GM21528 (cell line): ENCODE measurements around the gene WBP2.

Experiments
- ATAC-seq: cut with Tn5 transposase; IDR thresholded peaks from one replicate; pipeline ENCODE4 v1.9.1; 2021; ENCODE audit warnings: mild to moderate bottlenecking, moderate library complexity; ENCODE audit not compliant: unreplicated experiment, low FRiP score

Gene WBP2

DNA sequence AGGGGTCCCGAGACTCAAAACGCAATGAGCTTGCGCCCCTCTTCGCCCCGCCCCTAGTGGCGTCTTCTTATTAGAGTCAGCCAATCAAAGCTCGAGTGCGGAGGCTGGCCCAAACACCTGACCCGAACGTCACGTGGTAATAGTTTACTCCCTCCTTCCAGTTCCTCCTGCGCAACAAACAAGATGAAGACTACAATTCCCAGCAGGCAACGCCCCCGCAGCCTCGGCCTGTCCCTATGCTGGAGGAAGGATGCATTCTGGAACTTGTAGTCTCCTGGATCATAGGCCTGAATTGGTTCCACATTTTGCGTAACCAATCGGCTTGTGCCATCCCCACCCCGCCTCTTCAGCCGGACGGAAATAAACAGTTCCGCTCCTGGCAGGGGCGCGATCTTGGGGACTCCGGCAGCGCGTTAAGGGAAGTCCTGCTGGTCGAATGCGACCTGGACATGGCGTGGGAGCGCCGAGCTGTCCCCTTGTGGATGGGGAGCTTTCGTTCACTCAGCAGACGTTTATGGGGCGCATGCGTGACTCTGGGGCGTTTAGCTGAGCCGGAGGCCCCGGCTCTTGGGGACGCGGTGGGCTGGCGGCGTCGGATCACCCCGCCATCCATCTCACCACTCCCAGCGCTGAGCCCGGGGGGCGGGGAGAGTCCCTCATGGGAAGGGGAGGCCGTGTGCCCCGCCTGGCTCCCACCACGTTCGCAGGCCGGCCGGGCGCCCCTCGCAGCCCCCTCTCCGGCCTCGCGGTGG, at the start of gene WBP2:
Gene WBP2 (minus strand): TSS at position 26 of the 752 bp plus-strand sequence. CDS start 38 bp downstream, outside the sequence.
- ATAC-seq = peak; percentile 90

DNA sequence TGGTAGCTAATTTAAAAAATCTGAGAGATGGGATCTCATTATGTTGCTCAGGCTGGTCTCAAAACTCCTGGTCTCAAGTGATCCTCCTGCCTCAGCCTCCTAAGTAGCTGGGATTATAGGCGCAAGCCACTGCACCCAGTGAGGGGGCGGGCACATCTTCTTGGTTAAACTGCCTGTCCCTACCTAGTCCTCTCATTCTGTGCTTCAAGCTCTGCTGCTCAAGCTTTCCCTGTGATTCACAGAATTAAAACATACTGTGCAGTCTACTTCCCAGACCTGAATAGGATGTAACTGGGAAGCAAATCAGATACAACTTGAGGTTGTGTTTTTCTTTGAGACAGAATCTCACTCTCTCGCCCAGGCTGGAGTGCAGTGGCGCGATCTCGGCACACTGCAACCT, 47.3 kb upstream of the WBP2 start:
- no peak for ATAC-seq

DNA sequence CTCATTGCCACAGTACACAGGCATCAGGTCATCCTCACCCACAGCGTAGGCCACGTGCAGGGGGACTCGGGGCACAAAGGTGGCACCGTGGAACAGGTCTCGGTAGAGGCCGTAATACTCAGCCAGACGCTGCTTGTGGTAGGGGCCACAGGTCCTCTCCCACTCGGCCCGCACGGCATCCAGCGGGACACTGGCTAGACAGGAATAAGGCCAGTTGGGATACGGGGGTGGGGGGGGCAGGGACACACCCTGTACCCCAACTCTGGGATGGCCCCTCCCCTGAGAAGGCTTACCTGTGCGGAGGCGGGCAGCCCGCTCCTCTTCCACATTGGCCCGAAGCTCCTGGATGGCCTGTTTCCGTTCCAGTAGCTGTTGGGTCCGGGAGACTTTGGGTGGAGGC, 46.6 kb upstream of the WBP2 start:
- no peak for ATAC-seq

DNA sequence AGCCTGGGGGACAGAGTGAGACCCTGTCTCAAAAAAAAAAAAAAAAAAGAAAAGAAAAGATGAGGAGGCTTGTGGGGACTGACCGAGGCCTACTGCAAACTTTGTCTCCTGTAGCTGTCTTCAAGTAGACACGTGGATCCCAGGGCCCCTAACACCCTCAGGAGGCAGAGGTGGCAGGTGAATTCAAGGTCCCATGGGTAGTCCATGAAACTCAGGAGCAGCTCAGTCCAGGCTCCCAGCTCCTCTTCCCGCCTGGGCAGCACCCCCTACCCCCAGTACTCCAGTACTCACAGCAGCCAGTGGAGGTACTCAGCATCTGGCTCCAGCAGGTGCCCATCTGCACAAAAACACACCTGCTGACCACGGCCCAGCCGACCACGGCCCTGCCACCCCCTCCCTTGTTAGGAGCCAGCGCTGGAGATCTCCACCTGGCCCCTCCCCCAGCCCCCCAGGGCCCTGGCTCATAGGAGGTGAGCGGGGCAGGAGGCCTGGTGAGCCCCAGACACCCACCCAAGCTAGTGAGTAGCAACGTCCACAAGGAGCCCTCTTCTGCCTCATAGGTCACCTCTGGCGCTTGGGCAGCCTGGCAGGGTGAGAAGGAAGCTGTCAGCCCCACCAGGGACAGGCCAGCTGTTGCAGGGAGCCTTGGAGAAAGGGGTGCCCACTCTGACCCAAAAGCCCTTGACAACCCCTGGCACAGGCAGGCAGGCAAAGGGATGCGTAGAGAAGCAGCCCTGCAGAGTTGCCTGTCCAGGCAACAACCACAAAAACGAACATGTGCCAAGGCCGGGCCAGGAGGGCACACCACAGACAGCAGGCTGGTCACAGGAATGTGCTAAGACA, 45.8 kb upstream of the WBP2 start:
- ATAC-seq = no peak

DNA sequence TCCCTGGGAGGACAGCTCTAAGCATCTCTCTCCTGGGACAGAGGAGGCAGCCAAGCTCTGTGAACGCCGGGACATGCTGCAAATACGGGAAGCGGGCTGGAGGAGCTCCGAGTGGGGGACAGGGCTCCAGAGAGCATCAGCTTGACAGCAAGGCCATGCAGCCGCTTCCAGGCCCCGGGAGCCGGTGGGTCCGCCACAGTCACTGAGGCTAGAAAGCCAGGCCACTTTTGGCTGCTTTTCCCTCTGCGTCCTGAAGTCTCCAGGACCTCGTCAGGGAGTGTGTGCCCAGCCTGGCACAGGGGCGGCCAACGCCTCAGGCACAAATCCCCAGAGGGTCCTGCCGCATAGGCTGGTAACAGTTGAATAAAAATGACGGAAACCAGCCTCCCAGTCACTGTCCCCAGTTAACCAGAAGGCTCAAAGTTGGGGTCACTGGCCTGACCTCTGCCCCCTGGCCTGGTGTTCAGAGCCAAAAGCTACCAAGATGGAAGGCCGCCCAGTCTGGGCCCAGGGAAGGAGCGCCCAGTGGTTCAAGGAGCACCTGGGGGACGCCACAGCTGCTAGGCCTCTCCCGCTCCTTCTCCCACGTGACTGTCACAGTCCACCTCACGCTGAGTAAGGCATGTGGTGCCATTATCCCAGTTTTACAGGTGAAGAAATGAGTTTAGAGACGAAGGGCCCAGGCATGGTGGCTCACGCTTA, 44.8 kb upstream of the WBP2 start:
- no peak for ATAC-seq

DNA sequence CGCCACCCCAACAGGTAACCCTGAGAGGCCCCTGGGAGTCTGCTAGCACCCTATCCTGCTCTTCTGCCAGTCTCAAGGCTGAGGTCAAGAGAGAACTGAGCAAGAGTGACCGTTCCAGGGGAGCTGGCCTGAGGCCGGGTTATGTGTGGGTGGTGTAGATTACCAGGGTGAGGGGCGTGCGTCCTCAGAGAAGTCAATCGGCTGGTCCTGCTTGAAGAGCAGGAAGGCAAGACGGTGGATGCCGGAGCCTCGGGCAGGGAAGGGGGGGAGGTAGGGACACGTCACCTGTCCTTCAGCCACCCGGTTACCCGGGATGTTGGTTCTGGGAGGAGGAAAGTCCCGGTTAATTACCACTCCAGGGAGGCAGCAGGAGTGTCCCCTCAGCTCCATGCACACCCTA, 44.2 kb upstream of the WBP2 start:
- ATAC-seq = no peak

DNA sequence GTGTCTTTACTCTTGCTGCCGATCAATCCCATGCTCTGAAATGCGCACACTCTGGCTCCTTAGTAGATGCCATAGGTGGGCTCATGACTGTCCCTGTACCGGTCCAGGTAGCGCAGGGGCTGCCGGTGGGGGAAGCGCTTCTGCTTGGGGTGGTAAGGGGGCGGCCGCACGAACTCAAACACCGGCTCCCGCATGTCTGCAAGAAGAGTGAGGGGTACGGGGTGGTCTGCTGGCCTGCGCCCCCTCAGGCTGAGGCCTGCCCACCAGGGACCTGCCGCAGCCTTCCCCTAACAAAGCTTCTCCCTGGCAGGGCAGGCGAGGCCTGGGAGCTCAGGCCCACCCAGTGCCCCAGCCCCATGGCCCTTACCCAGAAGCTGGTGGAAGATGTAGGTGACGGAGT, 43.7 kb upstream of the WBP2 start:
- ATAC-seq = no peak

DNA sequence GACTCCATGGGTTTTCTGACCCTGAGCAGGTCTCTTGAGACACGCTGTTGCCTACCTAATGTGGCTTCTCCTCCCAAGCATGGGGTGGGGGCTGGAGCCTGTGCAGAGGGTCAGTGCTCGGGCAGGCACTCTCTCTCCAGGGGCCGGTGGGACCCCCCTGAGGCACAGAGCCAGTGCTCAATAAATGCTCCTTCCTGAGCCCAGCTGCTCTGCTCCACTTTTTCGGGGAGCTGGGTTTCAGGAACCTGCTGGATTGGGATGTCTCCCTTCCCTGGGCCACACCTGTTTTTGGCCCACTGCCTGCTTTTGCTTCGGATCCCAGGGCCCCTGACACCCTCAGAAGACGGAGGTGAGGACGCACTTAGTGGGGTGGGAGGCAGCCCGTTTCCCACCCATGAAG, 42.9 kb upstream of the WBP2 start:
- no peak for ATAC-seq

DNA sequence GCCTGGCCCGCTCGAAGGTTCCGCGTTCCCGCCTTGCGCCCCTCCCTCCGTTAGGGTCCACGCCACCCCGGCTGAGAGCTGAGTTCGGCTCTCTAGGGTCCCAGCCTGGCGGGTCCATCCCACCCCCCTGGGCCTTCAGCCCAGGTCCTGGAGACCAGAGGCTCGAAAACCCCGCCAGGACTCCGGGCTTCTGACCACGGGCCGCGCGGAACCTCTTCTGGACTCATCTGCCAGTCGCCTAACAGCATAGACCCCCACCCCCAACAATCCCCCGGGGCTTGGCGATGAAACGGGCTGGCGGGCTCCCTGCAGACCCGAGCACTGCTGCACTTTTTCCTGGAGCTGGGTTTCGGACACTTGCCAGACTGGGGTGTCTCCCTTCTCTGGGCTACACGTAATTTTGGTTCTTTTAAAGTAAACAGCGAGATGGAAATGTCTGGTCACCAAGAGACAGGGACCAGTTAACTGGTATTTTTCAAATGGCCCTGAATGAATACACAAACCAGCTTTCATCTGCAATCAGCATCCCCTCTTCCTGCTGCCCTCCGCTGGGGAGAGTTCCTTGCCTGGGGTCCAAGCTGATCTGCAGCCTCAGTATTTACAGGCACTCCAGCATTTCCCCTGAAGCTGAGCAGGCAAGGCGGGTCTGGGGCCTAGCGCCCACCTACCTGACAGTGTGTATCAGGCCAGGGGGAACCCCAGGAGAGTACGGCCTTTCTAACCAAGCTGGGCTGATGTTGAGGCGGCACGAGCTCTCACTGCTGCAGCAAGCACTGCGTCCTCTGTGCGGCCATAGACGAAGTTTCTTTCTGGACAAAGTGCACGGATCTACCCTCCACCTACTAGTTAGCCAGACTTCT, 42.3 kb upstream of the WBP2 start:
- ATAC-seq = no peak

DNA sequence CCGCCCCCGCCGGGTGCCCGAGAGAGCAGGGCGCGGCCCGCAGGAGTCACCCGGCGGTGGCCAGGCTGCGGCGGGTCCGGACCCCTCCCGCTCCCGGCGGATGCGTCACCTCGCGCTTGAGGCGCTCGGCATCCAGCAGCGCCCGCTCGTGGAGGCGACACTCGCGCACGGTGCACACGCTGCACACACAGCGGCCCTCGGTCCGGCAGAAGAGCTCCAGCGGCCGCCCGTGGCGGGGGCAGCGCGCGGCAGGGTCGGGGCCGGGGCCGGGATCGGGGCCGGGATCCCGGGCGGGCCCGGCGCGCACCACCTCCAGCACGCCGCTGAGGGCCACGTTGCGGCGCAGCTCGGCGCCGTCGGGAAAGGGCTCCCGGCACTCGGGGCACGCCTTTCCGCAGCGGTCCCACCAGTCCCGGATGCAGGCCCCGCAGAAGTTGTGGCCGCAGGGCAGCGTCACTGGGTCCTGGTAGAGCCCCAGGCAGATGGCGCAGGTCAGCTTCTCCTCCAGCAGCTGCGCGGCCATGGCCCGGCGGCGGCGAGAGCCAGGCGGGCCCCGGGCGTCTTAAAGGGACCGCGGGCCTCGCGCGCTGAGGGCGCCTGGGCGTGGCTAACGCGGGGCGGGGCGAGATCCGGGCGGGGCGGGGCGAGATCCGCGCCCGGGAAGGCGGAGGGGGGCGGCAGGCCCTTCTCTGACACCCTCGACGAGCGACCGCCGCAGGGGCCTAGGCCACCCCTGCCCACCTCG, 41.5 kb upstream of the WBP2 start, which contains the start of gene TRIM65:
Gene TRIM65 (minus strand): TSS at position 537 of the 745 bp plus-strand sequence. CDS start 14 bp downstream, at position 523.
- ATAC-seq = peak; percentile 57

DNA sequence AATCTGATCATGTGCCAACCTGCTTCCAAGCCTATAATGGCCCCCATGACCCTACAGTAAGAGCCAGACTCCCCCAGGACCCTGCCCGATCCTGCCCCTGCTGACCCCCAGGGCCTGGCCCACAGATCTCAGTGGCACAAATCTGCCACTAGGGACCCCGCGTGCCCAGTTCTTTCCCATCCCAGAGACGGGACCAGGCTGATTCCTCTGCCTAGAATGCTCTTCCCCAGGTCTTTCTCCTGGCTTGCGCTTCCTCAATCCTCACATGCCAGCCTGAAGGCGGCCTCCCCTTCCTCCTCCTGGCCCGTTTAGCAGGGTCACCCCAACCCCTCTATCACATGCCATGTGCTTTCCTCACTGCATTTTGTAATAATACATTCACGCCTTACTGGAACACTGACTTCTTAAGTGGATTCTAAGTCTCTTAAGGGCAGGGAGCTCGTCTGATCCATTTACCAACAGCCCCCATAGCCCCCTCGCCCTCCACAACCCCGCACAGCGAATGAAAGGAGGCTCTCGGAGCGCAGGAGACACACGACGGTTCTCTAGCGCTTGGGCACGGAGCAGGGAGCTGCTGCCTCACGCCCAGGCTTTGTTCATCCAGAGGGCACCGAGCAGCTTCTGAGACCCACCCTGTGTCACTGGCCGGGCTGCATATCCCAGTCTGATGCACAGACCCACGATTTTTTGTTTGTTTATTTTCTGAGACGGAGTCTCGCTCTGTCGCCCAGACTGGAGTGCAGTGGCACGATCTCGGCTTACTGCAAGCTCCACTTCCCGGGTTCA, 40.4 kb upstream of the WBP2 start:
- ATAC-seq = no peak

DNA sequence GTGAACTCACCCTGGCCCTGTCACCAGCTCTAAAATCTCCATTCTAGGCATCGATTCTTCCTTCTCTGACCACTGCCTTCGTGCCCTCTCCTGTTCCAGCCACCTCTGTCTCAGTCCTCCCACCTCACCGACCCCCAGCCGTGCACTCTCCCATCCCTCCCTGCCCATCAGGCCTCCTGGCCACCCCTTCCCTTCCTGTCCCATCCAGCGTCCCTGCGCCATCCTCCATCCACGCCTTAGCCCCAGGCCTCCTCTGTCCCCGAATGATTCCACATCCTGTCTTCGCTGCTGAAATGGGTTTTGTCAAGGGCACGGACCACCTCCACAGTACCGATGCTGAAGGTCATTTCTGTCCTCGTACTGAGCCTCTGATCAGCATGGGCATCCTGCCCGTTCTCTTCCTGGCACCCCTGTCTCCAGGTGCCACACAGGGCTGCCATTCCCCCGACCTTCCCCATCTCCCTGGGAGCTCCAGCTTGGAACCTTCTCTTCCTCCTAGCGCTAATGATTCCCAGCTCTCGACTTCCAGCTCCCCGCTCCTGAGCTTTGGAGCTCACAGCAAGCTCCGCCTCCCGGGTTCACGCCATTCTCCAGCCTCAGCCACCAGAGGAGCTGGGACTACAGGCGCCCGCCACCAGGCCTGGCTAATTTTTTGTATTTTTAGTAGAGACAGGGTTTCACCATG, 39.1 kb upstream of the WBP2 start:
- ATAC-seq = no peak

DNA sequence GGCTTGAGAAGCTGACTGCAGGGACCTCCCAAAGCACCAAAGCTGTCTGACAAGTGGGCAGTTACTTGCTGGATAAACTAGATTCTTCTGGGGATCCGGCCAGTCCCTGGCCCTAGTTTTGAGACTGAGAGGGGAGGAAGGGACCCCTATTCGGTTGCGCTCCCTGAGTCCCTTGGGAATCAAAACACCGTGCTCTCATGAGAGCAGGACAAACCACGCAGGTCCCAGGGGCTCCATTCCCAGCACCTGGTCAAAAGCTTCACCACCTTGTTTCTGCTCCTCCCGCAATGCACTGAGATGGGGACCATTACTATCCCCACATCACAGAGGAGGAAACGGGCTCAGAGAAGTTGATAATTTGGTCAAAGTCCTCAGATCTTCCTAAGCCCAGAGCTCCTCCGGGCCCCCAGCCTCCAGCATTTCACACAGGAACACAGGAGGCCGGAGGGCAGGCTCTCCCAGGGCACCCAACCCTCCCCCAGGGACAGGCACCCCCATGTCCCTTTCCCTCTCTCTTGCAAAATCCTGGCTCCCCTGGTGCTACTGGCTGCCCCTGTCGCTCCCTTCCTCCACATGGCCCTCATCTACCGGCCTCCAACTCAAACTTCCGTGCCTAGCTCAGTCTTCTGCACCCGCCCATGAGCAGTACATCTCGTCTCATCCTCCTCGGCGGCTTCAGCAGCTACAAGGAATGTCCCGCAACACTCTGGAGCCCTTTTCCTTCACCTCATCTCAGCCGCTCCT, 38.3 kb upstream of the WBP2 start:
- ATAC-seq = no peak

DNA sequence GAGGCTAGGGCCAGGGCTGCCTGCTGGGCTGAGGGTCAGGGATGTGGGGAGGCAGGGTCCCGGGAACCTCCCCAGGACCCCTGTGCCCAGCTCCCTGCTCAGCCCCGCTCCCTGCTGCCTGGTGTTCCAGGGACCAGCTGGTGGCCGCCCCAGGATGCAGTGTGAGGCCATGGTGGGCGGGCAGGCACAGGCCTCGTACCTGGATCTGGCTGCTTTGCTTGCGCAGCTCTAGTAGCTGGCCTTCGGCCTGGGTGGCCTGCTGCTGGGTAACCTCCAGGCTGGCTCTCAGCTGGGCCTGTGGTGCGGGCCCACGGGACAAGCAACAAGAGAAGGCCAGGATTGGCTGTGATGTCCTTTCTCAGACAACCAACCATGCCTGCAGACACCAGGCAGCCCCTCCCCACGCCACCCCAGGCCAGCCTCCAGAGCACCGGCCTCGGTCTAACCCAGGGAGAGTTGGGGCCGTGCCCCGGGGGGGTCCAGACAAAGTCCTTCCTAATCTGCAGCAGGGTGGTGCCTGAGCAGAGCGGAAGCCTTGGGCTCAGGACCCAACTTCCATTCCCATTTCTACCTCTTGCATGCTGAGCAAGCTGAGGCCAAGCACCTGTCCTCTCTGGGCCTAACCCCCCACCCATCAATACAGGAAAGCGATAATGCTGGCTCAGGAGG, 37.6 kb upstream of the WBP2 start:
- no peak for ATAC-seq

DNA sequence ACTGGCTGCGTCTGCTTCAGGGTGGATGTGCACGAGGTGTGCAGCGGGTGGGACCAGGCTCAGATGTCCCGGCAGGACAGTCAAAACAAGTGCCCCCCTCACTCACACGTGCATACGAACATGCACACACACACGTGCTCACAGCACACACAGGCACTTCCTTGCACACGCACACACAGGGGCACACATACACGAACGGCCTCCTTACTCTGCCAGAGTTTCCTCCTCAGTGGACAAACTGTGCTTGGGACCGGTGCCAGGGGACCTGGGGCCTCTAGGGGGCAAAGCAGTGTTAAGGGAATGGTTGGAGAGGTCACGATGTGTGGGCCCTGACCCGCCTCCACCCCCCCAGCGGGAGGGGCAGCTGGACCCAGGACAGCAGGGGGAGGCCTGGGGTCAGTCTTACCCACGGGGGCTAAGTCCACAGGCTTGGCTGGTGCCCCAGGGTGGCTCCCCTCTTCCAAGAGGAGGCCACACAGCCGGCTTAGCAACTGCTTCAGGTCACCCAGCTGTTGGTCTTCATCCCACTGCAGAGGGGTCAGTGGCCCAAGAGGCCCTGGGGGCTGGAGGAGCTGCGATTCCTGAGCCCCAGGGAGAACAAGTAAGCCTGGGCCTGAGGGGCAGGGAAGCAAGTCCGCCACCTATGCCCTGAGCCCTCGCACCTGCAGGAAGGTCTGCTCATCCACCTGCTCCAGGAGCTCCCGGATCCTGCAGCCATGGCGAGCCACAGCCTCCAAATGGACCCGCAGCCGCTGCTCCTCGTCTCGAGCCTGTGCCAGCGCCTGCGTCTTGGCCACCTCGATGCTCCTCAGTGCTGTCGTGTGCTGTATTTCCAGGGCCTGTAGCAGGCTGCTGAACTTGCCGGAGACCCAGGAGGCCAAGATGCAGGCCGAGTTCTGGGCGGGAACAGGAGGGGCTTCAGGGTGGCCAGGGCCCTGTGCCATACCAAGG, 36.7 kb upstream of the WBP2 start:
- ATAC-seq = no peak
